ENCODE results near the gene ADH4. TPM values are rescaled to one million over a fixed set of nuclear protein-coding genes. Genes with fewer than 3 reads are reported as not detected.

Gene ADH4
- total RNA-seq: not detected in 2 replicates

DNA sequence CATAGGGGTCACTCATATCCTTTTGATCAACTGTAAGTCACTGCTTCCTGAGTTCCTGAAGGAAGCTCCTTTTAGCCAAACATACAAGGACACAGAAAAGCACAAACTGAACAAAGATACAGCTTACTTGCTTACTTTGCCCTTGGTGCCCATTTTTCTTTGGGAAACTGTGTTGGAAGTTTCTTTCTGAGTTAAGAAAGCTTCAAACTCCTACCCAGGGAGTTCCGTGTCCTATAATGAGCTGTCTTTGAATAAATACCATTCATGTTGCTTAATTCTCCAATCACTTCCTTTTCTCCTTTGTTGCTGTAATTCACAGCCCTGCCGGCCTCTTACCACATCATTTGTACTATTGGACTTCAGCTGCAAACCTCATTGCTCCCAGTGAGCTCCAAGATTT, at the start of gene ADH4:
Gene ADH4 (minus strand): TSS at position 228 of the 400 bp plus-strand sequence. CDS start 75 bp downstream, at position 153.

DNA sequence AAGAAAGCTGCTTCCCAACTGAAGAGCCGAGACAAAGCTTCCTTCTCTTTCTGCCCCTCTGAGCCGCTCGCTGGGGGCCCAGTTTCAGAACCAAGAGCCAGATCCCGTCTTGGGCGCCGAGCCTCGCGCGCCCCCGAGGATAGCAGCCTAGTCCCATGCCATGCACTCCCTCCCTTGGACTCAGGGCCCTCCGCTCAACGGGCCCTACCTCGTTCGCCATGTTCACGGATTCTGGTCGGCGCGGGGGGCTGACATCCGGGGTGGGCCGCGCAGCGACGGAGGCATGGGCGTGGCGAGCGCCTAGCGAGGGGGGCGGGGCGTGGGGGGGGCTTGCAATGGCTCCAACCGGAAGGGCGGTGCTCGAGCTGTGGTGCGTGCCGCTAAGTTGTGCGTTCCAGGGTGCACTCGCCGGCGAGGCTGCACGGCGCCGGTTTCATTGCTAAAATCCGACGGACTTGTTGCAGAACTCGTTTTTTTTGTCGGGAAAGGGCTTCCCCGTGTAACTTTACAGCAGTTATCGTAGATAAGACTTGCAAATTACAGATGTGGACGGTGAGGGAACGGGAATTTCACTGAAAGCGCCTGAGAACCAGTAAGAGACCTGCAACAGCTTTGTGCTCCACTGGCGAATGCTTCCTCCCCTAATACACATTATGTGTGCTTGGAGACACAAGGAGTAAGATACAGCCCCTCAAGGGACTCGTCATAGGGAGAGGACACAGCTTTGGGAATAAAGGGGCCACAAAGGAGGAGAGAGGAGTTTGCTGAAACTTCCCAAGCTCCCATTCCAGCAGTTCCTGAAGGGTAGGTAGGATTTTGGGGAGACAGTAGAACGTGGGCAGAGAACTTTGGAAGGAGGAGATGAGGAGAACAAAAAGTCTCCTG, 55.4 kb downstream of the ADH4 start, which contains the start of gene ADH5:
Gene ADH5 (minus strand): TSS at position 308 of the 885 bp plus-strand sequence. CDS start 88 bp downstream, at position 220.

Other genes with a start within 250 kb of the ADH4 start
- gene EIF4E, start 215.2 kb downstream of the ADH4 start, total RNA-seq: 236 and 253 TPM in 2 replicates
- 46.1 and 64.7 TPM in 2 replicates for gene METAP1, start 148.6 kb downstream of the ADH4 start, total RNA-seq
- 110 and 145 TPM in 2 replicates for gene ADH5, start 55.5 kb downstream of the ADH4 start, total RNA-seq
- not detected in 2 replicates for gene ADH6, start 74.9 kb upstream of the ADH4 start, total RNA-seq
- gene ADH1A, start 146.7 kb upstream of the ADH4 start, total RNA-seq: not detected in 2 replicates
- gene ADH1B, start 177.1 kb upstream of the ADH4 start, total RNA-seq: not detected in 2 replicates
- 0.21 TPM in 1 of 2 replicates, not detected in the other for gene ADH1C, start 208.4 kb upstream of the ADH4 start, total RNA-seq